Keratinocyte (primary cell): Measurements from ENCODE around the gene PARVA.

Experiments
- CTCF ChIP-seq, 3 experiments: IDR thresholded peaks in 1 of 3; conservative IDR thresholded peaks in 1 of 3; optimal IDR thresholded peaks in 1 of 3; 2 replicates in 2 of 3; 3 replicates in 1 of 3; pipeline versions ENCODE3 to v1.5.1; 2011; ENCODE audit warnings: low read length in 3 of 3, mild to moderate bottlenecking in 3 of 3, moderate library complexity in 2 of 3, control low read depth in 1 of 3, inconsistent platforms in 1 of 3; ENCODE audit not compliant: insufficient read depth in 2 of 3; ENCODE audit errors: extremely low read depth in 1 of 3
- EZH2 ChIP-seq: IDR thresholded peaks from one replicate; pipeline ENCODE4 v1.6.1; 2012; ENCODE audit warnings: inconsistent platforms, mild to moderate bottlenecking, low read length, moderate library complexity

- TF ChIP-seq CTCF (optimal IDR thresholded peaks at IDR 0.05 in 1 of 3, IDR thresholded peaks at IDR 0.05 in 1 of 3, conservative IDR thresholded peaks at IDR 0.05 in 1 of 3; ENCODE audit: extremely low read depth in 1 of 3, insufficient read depth in 2 of 3, low read length in 3 of 3): no peak
- no peak for TF ChIP-seq EZH2
Observed at GRCh38 chr11:12429155-12429554, 51.8 kb downstream of the PARVA start.
